HG02571 (cell line): ENCODE measurements around the gene AMDHD2.

Experiments
- ATAC-seq: cut with Tn5 transposase; IDR thresholded peaks from one replicate; pipeline ENCODE4 v1.9.1; 2021; ENCODE audit warnings: mild to moderate bottlenecking, moderate library complexity; ENCODE audit not compliant: unreplicated experiment

The AMDHD2 gene

DNA sequence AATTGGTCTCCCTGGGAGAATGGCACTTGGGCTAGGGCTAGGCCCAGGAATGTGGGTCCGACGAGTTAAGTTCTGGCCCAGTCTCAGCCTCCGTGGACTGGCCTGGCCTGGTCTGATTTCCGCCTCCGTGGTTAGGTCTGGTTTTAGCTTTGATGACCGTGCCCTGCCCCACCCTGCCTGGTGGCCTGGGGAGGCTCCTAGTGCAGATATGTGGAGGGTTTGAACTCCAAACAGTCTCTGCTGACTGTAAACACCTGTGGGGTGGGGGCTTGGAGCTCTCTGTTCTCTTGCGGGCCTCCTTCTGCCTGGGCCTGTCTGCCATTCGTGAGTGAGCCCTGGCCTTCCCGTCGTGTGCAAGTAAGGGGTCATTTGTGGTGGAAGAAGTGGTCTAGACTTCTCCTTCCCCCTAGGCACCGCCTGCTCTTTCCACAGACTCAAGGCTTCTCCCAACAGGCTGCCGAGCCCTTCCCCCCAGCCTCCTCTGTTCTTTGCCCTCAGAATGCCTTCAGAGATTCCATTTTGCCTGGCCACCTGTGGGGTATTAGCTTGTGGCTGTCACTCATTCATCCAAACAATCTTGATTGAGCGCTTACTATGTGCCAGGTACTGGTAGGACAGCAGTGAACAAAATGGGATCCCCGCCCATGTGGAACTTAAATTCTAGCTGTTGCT lies 4.9 kb upstream of the AMDHD2 start:
- no peak for ATAC-seq

- ATAC-seq = no peak
Observed at GRCh38 chr16:2516391-2517240, 3.6 kb upstream of the AMDHD2 start.

DNA sequence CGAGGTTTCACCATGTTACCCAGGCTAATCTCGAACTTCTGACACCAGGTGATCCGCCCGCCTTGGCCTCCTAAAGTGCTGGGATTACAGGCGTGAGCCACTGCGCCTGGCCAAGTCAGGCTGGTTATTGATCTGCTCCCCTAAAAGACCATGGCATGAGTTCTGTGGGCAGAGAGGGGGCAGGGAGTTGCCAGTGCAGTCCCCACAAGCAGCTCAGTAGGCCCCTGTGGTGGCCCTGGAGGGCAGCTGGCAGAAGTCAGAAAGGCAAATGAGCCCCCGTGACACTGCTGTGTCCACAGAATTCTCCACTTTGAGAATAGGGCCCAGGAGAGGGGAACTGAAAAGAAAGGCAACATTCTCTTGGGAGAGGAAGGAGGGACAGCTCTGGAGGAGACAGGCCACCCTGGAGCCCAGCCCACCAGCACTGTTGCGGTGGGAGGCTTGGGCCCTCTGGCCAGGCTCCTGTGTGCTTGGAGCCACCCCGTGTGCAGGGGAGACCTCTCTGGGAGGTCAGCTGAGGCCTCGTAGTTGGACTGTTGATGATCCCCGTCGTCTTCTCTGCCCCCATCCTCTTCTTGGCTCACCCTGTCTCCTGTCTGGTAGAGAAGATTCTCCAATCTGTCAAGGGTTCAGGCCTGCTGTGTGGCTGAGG lies 2.1 kb upstream of the AMDHD2 start:
- ATAC-seq = no peak

- ATAC-seq = no peak
Observed at GRCh38 chr16:2518823-2519710, 1.1 kb upstream of the AMDHD2 start.

- no peak for ATAC-seq
Observed at GRCh38 chr16:2519711-2520080, 475 bp upstream of the AMDHD2 start.

DNA sequence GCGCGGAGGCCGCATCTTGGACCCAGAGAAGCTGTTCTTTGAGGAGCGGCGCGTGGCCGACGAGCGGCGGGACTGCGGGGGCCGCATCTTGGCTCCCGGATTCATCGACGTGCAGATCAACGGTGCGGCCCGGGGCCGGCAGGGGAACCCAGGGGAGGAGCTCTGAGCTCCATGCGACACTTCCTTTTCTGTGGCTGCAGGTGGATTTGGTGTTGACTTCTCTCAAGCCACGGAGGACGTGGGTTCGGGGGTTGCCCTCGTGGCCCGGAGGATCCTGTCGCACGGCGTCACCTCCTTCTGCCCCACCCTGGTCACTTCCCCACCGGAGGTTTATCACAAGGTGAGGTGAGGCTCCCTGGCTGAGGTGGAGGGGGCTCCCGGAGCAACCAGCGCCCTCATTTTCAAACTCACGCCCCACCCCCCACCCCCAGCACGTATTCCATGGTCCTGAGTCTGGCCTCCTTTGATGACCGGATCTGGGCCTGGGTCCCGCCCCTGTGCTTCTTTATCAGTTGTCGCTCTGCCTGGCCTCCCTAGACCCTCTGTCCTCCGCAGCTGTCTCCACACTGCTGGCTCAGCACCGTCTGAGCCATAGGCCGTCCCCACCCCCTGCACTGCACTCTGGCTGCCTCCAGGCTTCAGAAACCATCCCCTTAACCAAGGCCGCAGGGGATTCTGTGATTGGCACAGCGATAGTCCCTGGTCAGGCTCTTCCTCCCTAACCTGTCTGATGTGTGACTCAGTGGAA lies 787 bp downstream of the AMDHD2 start:
- ATAC-seq = no peak

DNA sequence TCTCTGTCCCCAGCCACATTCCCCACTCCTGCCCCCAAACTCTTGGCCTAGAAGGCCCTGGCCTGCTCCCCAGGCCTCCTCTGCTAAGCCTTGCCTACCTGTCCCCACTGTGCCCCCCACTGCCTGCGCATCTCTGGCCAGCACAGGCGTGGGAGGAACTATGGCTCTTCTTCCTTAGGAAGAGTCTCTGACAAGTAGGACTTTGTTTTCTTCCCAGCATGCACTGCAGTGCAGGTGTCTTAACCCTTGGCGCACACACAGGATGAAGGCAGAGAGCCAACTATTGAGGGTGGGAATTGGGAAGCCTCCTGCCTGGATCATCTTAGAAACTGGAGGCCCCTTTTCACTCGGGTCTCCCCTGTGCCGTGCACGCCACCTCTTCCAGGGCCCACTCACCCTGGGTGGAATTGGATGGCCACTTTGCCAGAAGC lies 3.6 kb downstream of the AMDHD2 start:
- no peak for ATAC-seq

- no peak for ATAC-seq
Observed at GRCh38 chr16:2524339-2524938, 4.3 kb downstream of the AMDHD2 start.

DNA sequence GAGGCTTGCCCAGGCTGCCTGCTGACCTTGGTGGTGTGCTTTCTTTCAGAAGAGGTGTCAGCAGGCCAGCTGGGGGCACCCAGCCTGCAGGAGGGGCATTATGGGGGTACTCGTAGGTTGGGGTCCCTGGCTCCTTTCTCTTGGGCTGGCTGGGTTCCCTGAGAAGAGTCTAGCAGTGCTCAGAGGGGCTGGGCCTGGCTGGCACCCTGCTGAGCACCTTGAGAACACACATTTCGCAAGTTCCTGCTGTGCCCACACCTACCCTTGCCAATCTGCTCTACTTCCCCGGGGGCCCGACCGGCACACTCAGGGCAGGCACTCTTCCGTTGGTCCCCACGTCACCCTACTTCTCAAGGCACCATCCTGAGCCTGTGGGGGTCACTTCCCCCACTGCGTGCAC lies 6.0 kb downstream of the AMDHD2 start:
- no peak for ATAC-seq

GRCh38 chr16:2527071-2527783 lies 7.1 kb downstream of the AMDHD2 start:
- ATAC-seq = no peak

DNA sequence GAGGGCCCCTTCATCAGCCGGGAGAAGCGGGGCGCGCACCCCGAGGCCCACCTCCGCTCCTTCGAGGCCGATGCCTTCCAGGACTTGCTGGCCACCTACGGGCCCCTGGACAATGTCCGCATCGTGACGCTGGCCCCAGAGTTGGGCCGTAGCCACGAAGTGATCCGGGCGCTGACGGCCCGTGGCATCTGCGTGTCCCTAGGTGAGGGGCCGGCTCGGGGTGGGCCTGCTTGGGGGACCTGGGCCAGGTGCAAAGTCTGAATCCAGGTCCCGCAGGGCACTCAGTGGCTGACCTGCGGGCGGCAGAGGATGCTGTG lies 7.6 kb downstream of the AMDHD2 start:
- no peak for ATAC-seq

DNA sequence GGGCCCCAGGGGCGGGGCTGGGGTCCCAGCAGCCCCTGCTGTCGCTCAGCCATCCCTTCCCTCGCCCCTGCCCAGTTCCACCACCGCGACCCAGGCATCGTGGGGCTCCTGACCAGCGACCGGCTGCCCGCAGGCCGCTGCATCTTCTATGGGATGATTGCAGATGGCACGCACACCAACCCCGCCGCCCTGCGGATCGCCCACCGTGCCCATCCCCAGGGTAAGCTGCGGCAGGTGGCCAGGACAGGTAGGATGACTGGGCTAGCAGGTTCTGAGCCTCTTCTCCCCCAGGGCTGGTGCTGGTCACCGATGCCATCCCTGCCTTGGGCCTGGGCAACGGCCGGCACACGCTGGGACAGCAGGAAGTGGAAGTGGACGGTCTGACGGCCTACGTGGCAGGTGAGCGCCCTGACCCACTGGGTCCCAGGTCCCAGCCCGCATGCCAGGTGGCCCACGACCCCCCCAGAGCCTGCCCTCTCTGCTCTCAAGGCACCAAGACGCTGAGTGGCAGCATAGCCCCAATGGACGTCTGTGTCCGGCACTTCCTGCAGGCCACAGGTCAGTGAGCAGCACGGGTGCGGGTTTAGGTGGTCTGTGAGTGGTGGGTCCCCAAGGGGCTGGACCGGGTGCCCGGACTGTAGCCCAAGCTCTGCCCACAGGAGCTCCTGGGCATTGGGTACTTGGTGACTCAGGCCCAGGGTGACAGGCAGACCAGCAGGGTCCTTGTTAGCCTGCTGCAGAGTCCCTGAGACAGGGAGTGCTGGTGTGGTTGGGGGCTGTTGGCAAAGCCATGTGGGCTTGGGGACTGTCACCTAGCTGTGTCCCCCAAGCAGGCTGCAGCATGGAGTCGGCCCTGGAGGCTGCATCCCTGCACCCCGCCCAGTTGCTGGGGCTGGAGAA lies 8.2 kb downstream of the AMDHD2 start:
- no peak for ATAC-seq

DNA sequence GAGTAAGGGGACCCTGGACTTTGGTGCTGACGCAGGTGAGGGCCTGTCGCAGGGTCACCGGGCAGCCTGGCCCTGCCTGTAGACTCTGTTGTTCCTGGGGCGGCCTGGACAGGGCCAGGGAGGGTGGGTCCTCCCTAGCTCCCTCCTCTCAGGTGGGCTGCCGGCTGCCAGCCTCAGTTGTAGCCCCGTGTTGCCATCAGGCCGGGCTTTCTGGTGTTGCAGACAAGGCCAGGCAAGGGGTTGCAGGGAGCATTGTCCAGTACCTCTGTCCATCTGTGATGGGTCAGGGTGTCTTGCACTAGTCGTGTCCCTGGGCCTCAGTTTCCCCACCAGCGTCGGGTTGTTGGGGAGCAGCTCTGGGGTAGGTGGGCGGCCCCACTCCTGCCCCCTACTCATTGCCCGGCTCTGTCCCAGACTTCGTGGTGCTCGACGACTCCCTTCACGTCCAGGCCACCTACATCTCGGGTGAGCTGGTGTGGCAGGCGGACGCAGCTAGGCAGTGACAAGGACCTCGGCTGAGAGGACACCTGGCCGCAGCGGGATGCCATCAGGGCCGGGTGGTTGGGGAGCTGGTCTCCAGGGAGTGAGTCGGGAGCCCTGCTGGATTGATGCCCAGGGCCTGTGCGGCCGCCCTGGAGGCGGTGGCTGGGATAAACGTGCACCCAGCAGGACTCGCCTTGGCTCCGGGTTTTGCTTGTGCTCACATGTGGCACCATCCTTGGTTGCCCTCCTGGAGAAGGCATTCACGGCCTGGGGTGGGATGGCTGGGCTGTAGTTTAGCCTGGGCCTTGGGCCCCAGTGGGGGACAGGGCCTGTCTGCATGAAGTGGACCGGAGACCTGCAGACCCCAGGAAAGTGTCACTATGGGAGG lies 9.1 kb downstream of the AMDHD2 start:
- no peak for ATAC-seq

DNA sequence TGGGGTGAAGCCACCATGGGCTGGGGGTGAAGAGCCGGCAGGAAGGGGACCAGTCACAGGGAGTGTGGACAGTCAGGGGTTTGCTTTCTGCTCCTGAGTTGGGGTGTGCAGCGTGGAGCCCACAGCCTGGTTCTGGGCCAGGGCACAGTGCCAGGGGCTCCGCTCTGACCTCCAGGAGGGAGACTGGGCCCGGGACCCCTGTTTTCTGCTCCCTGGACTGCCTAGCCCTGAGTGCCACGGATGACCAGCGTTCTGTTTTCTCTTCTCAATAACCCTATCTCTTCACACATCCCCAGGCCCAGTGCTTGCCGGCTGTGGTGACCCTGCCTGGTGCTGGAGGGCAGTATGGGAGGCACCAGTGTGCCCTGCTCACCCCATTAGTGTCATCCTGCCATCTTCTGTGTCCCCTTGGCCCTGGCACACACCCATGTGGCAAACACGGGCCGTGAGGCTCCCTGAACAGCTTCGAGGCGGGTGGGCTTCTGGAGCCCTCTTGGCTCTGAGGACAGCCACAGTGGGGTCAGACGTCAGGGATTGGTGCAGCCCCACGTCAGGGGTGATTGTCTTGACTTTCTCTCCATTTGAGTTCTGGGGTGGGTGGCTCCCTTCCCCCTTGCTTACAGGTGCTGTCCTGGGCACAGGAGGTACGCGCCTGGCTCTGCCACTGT lies 9.9 kb downstream of the AMDHD2 start:
- ATAC-seq = no peak

GRCh38 chr16:2530629-2531318 lies 10.6 kb downstream of the AMDHD2 start:
- ATAC-seq = no peak

- ATAC-seq = peak; percentile 2
Observed at GRCh38 chr16:2531371-2531695, 11.2 kb downstream of the AMDHD2 start, which contains the start of gene CEMP1. CEMP1 (minus strand) TSS chr16:2531408; CDS start chr16:2531073, 335 bp downstream.
